Spinal cord (tissue), 10 donors: ENCODE data around the gene KCNAB1. TPM values are rescaled to one million over a fixed set of nuclear protein-coding genes. Genes with fewer than 3 reads are reported as not detected.

ENCODE experiments used
- DNase-seq, 6 donors: peaks; one replicate each; pipeline versions ENCODE4 v3.0.0 to v3.0.0-alpha.2; 2013 to 2015; ENCODE audit warnings: low spot score in 6 of 6, low read depth in 4 of 6
- H3K27ac ChIP-seq: one replicate; pipeline ENCODE4 v1.5.1; 2013; ENCODE audit warnings: low read depth, low read length, control low read depth
- H3K27me3 ChIP-seq: one replicate; pipeline ENCODE4 v1.6.1; 2013; ENCODE audit warnings: low read length; ENCODE audit not compliant: control insufficient read depth, insufficient read depth
- H3K36me3 ChIP-seq: one replicate; pipeline ENCODE4 v1.6.1; 2013; ENCODE audit warnings: low read length; ENCODE audit not compliant: control insufficient read depth, insufficient read depth
- H3K4me1 ChIP-seq: one replicate; pipeline ENCODE4 v1.6.1; 2013; ENCODE audit warnings: low read length; ENCODE audit not compliant: control insufficient read depth, insufficient read depth
- H3K4me3 ChIP-seq: one replicate; pipeline ENCODE4 v1.5.1; 2013; ENCODE audit warnings: low read depth, low read length, control low read depth
- H3K9me3 ChIP-seq: one replicate; pipeline ENCODE4 v1.6.1; 2013; ENCODE audit warnings: low read length; ENCODE audit not compliant: control insufficient read depth, insufficient read depth
- WGBS: methylation state at CpG from one replicate; pipeline ENCODE4 v1.1.5; 2013; ENCODE audit warnings: missing lambda C conversion rate; ENCODE audit not compliant: insufficient coverage; 5-methylcytosine and 5-hydroxymethylcytosine counted together
- polyA plus RNA-seq, 2 donors: library from polyadenylated mRNA; unstranded; fragments of 120-200 nt; gene quantifications; one replicate each; pipeline ENCODE4 v1.2.1, GENCODE V29; 2013; ENCODE audit not compliant: insufficient read length in 2 of 2
- total RNA-seq, 2 donors: library from RNA; depleted of rRNA in 1 of 2; stranded (reverse); fragments of 120-200 nt in 1 of 2; fragments of >200 nt in 1 of 2; gene quantifications; one replicate each; pipeline versions ENCODE4 v1.2.3 to v1.2.4, GENCODE V29; 2013 to 2014
- donor health status: healthy.

KCNAB1 gene
- total and polyA plus RNA-seq, 4 donors, result 10.1 to 27.5 (median 22.6) TPM

DNA sequence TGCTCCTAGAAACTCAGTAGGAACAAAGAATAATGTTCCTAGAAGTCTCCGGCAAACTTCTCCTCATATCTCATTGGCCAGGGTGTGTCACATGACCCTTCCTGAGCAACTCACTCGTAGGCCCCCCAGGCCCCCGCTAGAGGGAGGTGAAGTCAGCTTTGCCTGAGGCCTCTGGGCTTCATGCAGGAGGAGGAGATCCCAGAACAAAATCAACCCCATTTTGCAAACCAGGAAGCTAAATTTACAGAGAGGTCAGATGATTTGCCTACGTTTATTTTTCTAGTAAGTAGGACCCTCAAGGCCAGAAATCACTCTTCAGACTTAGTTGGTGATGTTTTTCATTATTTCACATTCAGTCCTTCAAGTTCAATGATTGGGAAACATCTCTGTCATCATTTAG lies 335.5 kb downstream of the KCNAB1 start:
- Histone ChIP-seq H3K4me1 (peaks cover 3% of the 10 kb centered on the region), H3K27me3 (no peaks in the 10 kb centered on the region), H3K4me3 (no peak overlapping the region), H3K9me3 (no peaks in the 10 kb centered on the region), H3K27ac (no peak overlapping the region), H3K36me3 (no peaks in the 10 kb centered on the region)
- DNase-seq, result no peak
- WGBS, result 75% methylated on average over 2 of the region's 4 CpGs

DNA sequence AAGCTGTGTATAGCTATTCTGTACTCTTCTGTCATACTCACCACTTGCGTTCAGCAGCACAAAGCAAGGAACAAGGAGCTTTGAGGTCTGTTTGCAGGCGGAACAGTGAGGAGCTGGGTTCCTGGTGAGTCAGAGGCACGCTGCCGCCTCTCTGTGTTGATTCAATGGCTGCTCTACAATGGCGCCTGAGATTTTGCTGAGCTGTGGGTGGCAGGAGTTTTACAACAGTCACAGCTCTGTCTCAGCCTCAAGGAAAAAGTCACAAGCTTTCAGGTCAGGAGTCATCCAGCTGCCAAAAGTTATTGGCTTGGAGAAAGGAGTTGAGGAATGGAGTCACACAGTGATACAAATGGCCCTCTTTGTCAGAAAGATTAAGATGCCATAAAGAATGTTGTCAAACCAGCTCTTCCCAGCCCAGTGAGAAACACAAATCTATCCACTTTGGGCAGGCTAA lies 336.4 kb downstream of the KCNAB1 start:
- Histone ChIP-seq H3K36me3 (no peaks in the 10 kb centered on the region), H3K4me1 (peaks cover 3% of the 10 kb centered on the region), H3K4me3 (no peak overlapping the region), H3K27ac (no peak overlapping the region), H3K9me3 (no peaks in the 10 kb centered on the region), H3K27me3 (no peaks in the 10 kb centered on the region)
- WGBS, result 32% methylated on average over 4 of the region's 5 CpGs
- peak in 2 of 6 donors; percentile 30 to 47 for DNase-seq

DNA sequence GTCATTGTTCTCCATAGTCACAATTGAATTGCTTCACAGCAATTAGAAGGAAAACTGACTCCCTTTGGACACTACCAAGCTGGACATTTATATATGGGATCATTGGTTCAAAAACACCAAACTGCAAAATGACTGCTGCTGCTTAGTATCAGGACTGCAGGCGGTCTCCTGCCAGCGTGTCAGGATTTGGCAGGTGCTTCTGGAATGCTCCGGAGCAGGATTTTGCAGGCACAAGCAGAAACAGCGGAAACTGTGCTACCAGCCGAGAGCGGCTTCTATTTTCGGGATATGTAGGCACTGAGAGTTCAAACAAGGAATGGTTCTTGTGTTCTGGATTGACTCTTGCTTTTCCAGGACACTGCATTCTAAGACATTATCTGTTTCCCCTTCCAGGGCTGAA lies 339.1 kb downstream of the KCNAB1 start:
- 85% methylated on average over 4 of the region's 7 CpGs for WGBS
- Histone ChIP-seq H3K36me3 (no peaks in the 10 kb centered on the region), H3K4me3 (no peak overlapping the region), H3K27ac (no peak overlapping the region), H3K27me3 (no peaks in the 10 kb centered on the region), H3K9me3 (no peaks in the 10 kb centered on the region), H3K4me1 (peaks cover 3% of the 10 kb centered on the region)
- peak in 1 of 6 donors; percentile 64 for DNase-seq

DNA sequence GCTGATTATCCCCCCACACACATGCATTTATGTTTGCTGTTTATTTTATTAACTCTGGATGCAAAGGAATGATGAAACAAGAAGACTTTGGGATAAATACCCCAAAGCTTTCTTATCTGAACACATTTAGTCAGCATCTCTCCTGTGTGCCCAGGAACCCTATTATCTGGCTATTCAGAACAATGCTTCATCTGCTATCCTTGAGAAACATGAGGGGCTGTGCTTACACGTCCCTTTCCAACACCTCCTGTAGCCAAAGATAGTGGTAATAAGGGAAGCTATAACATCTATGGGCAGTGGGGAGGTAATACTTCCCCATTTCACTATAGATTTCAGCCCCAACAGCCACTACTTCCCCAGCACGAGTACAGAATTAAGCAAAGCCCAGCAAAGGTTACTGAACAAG lies 339.8 kb downstream of the KCNAB1 start:
- no CpG with 5 or more reads among the region's 2 CpGs for WGBS
- peaks cover 3% of the 10 kb centered on the region for H3K4me1 ChIP-seq
- DNase-seq, result no peak

DNA sequence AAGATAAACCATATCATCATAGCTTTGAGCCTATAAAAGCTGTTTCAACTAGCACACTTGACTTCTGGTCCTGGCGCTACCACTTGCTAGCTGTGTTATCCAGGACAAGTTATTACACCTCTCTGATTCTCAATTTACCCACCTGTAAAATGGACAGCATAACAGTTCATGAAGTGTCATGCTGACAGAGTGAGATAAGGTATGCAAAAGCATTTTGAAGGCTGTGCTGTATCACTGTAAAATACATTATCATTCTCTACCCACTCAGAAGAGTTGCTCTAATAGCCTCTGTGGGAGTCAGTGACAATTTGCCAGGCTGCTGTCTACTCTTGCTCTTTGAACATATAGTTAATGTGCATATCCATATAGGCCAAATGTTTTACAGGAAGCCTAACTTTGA lies 341.5 kb downstream of the KCNAB1 start:
- Histone ChIP-seq H3K27me3 (no peaks in the 10 kb centered on the region), H3K9me3 (no peaks in the 10 kb centered on the region), H3K27ac (no peak overlapping the region), H3K4me3 (no peak overlapping the region), H3K4me1 (no peaks in the 10 kb centered on the region), H3K36me3 (no peaks in the 10 kb centered on the region)
- no peak for DNase-seq
- no CpG with 5 or more reads among the region's 1 CpG for WGBS

More for the DNA sequence above, 339.8 kb downstream of the KCNAB1 start:
- Histone ChIP-seq H3K27me3 (no peaks in the 10 kb centered on the region), H3K4me3 (no peak overlapping the region), H3K36me3 (no peaks in the 10 kb centered on the region), H3K27ac (no peak overlapping the region), H3K9me3 (no peaks in the 10 kb centered on the region)

DNA sequence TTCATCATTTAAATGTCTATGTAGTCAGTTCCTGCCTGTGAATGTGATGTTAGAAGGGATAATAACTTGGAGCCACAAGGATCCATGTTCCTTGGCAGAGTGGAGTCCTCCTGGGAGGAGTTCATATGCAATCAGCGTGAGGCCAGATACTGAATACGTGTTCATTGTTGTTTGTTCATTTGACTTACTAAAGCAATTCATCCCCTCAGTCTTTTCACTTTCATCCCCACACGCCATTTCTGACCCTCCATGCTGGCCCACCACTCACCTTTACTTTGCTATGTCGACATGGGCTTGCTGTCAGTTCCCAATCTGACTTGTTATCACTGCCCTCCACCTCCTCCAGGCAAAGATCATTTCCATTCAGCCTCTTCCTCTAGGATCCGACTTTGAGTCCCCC lies 342.7 kb downstream of the KCNAB1 start:
- Histone ChIP-seq H3K4me3 (no peak overlapping the region), H3K27me3 (no peaks in the 10 kb centered on the region), H3K9me3 (no peaks in the 10 kb centered on the region), H3K4me1 (no peaks in the 10 kb centered on the region), H3K36me3 (no peaks in the 10 kb centered on the region), H3K27ac (no peak overlapping the region)
- WGBS, result 38% methylated on average over 2 of the region's 5 CpGs
- DNase-seq, result no peak

DNA sequence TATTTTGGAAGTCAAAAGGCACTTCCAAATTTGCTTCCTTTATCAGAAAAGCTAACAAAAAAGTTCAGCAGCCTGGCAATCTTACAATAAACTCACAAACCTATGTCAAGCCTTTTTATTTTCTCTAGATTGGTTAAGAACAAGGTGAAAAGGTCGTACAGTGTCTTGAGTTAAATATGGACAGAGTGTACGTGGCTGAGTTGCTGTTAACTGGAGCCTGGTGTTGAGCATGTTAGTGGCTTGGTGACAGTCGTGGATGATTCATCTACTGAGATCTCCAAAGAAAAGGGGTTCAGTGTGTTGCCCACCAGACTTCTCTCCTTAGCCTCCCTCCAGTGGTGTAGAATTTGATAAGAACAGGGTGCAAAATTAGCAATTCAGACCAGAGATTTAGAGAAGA lies 344.8 kb downstream of the KCNAB1 start:
- Histone ChIP-seq H3K27ac (no peak overlapping the region), H3K27me3 (no peaks in the 10 kb centered on the region), H3K4me1 (no peaks in the 10 kb centered on the region), H3K4me3 (no peak overlapping the region), H3K36me3 (no peaks in the 10 kb centered on the region), H3K9me3 (no peaks in the 10 kb centered on the region)
- WGBS, result 61% methylated on average over 2 of the region's 3 CpGs
- no peak for DNase-seq

DNA sequence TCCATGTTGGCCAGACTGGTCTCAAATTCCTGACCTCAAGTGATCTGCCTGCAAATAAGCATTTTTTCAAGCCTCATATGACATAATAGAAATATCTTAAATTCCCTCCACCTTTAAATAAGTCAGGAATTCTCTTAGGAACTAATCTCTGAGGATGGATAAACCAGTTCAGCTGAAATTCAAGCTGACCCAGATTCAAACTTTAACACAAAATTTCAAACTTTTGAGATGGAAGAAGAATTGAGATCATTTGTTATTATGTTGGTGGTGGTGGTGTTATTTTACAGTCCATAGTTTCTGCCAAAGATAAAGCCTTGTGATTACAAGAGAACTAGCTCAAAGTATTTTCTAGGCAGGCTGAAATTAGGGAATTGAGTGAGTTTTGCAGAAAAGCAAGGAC lies 349.1 kb downstream of the KCNAB1 start:
- Histone ChIP-seq H3K4me3 (no peak overlapping the region), H3K27ac (no peak overlapping the region), H3K4me1 (no peaks in the 10 kb centered on the region), H3K9me3 (no peaks in the 10 kb centered on the region), H3K27me3 (no peaks in the 10 kb centered on the region), H3K36me3 (no peaks in the 10 kb centered on the region)
- no peak for DNase-seq

DNA sequence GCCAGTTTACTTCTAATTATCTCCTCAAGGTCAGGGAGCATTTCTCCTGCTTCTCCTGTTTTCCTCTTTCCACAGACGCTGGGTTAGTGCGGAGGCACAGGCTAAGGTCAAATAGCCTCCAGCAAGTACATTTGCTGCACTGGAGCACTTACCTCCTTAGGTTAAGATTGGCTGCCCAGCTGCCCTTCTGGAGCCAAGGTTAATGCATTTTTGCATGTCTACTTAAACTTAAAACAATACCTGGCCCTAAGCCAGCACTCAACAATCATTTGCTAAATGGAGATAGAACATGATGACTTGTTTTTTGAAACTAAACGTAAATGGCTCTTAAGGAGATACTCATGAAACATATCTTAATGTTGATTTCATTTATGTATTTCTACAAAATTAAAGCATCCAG lies 351.1 kb downstream of the KCNAB1 start:
- no peaks in the 10 kb centered on the region for H3K9me3 ChIP-seq
- H3K4me1 ChIP-seq, result no peaks in the 10 kb centered on the region
- H3K36me3 ChIP-seq, result no peaks in the 10 kb centered on the region
- WGBS, result no CpG with 5 or more reads among the region's 3 CpGs
- H3K27ac ChIP-seq, result no peak overlapping the region
- H3K4me3 ChIP-seq, result no peak overlapping the region
- DNase-seq, result no peak
- no peaks in the 10 kb centered on the region for H3K27me3 ChIP-seq

DNA sequence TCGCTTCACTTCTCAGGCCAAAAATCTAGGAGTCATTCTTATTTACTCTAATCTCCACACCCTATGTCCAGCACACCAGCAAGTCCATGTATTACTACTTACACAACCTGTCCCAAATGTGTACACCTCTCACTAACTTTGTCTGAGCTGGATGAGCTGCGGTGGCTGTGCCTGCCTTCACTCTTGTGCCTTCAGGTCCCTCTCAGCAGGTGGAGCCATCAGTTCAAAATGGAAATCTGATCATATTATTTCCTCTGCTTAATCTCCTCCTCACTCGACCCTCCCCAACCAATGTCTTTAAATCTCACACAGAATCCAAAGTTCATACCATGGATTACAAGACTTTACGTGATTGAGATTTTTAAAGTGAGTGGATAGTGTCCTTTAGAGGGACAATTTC lies 351.8 kb downstream of the KCNAB1 start:
- Histone ChIP-seq H3K4me1 (no peaks in the 10 kb centered on the region), H3K27me3 (no peaks in the 10 kb centered on the region), H3K9me3 (no peaks in the 10 kb centered on the region), H3K36me3 (no peaks in the 10 kb centered on the region), H3K27ac (no peak overlapping the region), H3K4me3 (no peak overlapping the region)
- DNase-seq, result no peak
- WGBS, result 100% methylated on average over 2 of the region's 4 CpGs
